IPS-11a (cell line): ENCODE measurements around the gene TXNDC5.
"Not testable (repeated sequence)": the region's sequence is repeated elsewhere in the genome, so short reads cannot be mapped to it uniquely, and the experiment has no call there.

Experiments used
- H3K4me3 ChIP-seq: one replicate; pipeline ENCODE4 v1.5.1; 2013; ENCODE audit warnings: low read depth, low read length, control low read depth

Gene TXNDC5

DNA sequence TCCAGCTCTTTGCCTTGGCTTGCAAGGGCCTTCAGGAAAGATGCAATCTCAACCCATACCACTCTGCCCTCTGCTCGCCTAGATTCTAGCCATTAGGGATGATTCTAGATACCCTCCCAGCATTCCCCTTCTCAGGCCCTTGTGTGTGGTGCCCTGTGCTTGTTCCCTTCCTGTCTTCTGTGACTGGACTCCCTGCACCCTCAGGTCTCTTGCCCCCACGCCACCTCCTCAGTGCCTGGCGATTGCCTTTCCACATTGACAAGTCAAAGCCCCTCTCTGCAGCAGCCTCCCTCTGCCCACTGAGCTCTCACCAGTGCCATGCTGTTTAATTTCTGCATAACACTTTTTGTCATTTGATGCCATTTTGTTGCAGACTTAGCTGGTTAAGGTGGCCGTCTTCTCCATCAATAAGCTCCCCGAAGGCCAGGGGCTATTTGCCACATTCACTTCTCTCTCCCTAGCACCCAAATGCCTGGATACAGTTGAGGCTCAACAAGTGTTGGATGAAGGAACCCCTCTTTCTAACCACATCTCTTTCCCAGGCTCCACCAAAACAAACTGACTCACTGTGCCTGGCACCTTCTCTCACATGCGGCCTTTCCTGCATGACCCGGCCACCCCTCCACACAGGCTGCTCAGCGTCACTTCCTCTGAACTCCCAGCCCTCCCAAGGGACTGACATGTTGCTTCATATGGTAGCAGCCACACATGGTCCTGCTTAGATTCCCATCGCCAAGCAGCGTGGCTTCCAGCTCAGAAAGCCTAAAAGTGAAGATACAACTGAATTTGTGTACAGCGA, 4.6 kb upstream of the TXNDC5 start:
- H3K4me3 ChIP-seq = no peak overlapping the region

GRCh38 chr6:7914311-7914710, 3.7 kb upstream of the TXNDC5 start:
- no peak overlapping the region for H3K4me3 ChIP-seq

DNA sequence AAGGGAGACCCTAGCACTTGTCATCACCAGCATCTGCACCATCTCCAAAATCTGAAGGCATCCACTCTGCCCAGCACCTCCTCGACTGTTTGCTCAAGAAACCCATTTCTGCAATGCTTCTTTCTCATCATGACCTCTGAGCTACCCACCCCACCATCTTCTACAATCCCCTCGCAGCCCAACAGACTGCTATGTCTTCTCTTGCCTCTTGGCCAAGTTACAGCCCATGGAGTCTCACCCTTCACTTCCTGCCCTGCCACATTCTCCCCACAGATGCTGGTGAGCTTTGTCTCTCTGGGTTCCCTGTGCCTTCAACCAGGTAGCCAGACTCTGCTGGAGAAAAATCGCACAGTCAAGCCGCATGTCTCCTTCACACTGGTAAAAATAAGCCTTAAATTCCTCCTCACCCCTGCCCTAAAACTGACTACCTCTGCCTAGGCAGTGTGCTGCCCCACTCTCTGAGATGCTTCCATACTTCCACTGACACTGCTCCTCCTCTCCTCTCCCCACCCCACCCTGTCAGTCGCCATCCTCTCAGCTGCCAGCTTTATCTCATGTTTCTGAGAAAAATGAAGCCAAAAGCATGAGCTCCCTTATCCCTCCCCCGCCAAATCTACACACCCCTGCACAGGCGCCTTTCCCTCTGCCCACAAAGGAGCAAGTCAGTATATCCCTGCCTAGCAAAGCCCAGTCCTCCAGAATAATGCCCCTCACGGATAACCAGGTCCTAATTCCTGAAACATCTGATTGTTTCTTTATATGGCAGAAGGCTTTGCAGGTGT, 2.3 kb upstream of the TXNDC5 start:
- H3K4me3 ChIP-seq = no peak overlapping the region

DNA sequence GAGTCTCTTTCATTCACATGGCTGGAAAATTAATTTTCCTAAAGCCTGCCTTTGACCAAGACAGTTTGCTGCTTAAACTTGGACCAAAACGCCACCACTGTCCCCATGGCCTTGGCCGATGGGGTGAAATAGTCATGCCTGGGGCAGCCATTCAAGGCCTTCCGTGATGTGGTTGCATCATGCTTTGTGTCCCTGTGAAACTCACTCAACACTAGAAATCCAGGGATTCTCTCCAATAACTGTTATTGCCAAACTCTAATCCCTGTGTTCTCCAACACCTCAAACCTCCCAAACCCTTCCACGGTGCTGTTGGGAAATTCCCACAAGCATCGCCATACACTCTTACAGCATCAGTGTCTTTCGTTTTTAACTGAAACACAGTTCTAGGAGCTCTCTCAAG, 1.4 kb upstream of the TXNDC5 start:
- H3K4me3 ChIP-seq = no peak overlapping the region

DNA sequence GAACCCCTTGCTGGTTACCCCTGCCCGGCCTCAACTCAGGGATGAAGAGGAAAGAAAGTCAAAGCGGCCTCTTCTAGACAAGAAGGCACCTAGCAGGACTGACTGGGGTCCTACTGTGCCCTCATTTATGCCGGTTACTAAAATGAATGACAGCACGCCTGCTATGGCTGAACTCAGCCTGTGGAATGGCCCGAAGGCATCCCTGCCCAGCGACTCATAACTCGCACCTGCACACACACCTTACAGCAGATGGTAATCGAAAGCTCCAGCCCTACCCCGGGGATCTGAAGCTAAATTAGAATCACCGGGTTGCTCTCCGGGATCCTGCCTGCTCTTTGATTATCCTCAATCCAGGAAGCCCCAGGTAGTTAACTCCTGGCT, 747 bp upstream of the TXNDC5 start:
- H3K4me3 ChIP-seq = peak overlapping the region; percentile 67

GRCh38 chr6:7910298-7910653, 312 bp downstream of the TXNDC5 start:
- peak overlapping the region; percentile 79 for H3K4me3 ChIP-seq

DNA sequence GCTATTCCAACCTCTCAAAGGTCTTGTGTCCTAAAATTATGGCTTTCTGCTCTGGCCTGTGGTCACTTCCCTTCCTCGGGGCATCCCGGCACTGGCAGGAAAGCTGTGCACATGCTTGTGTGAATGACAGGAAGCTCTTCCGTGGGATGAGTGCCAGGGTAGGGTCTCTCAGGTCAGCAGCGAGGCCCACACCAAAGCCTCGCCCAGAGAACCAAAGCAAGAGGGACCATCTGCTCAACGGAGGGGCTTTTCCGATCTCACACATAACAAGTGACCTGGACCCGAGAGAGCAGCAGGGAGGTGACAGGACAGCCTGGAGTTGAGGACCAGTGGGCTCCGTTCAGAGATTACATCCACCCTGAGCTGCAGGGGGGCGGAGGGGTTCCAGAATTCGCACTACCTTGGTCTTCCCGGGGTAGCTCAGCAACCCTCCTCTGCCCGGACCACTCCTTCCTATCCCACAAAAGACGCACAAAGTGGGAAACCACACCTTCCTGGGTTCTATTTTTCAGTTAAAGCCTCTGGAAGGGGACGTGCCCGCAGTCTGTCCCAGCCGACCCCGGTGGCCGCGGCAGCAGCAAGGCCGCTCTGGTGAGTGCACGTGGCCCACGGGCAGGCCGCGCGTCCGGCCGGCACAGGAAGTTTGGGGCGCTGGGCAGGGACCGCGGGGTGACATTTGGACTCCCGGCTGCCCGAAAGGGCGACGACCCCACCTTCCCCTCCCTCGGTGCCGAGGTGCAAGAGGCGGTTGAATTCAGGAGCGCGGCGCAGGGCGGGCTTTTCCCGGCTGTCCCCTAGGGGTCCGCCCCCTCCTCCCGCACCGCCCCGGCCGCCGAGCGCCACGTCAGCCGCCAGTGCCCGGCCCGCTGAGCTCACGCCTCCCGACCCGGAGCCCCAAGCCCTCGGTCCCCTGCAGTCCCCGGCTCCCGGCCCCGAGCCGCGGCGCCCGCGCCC, 988 bp downstream of the TXNDC5 start:
- peak overlapping the region; percentile 79 for H3K4me3 ChIP-seq

- no peak overlapping the region for H3K4me3 ChIP-seq
Measured at GRCh38 chr6:7907159-7907558, 3.4 kb downstream of the TXNDC5 start.

DNA sequence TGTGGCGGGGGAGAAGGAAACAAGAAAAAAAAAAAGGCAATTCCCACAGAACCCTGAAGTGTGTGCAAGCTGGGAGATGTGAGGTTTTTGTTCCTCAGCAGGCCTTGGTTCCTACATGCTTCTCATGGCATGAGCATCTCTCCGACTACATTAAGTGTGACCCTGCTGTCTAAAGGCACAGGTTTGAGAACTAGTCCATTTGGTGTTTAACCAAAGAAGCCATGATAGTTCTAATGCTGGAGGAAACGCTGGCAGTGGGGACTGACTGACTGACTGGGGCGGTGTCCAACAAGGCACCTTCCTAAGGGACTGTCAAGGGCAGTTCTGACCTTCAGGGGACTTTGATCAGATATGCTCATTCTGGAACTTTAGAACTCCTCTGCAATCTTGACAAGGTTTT, 3.8 kb downstream of the TXNDC5 start:
- H3K4me3 ChIP-seq = no peak overlapping the region

GRCh38 chr6:7905416-7905815, 5.2 kb downstream of the TXNDC5 start:
- H3K4me3 ChIP-seq = no peak overlapping the region

GRCh38 chr6:7904654-7905319, 5.8 kb downstream of the TXNDC5 start:
- no peak overlapping the region for H3K4me3 ChIP-seq

DNA sequence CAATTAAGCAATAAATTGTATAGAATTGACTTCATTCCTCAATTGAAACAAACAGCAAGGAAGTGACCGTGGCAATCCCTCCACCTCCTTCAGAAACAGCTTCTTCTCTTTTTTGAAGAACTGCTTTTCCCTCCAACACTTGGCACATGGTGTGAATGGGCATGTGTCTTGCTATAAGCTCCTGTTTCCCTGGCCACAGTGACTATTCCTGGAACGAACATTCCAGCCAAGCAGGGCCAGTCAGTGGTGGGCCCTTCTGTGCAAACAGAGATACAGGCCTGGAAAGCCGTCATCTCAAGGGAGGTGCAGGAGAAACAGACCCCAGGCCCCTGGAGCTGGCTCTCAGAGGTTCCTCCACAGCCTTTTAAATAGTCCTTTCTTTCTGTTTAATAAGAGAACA, 6.9 kb downstream of the TXNDC5 start:
- no peak overlapping the region for H3K4me3 ChIP-seq

DNA sequence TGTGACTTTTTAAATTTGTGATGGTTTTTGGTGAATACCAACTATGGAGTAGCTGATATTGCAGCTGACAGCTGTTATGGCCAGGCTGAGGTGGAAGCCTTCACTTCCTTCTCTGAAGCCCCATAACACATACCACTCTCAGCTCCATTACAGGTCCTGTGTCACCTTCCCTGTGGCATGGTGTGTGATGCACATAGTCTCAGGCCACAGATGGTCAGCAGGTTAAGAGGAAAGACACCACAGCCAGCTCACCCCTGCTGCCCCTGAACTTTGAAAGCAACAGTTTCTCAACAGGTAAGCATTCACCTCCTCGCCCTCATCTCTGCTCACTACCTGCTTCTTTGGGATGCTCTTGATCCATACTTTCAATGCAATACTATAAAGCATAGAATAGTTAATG, 7.7 kb downstream of the TXNDC5 start:
- no peak overlapping the region for H3K4me3 ChIP-seq

GRCh38 chr6:7902221-7902620, 8.4 kb downstream of the TXNDC5 start:
- no peak overlapping the region for H3K4me3 ChIP-seq

DNA sequence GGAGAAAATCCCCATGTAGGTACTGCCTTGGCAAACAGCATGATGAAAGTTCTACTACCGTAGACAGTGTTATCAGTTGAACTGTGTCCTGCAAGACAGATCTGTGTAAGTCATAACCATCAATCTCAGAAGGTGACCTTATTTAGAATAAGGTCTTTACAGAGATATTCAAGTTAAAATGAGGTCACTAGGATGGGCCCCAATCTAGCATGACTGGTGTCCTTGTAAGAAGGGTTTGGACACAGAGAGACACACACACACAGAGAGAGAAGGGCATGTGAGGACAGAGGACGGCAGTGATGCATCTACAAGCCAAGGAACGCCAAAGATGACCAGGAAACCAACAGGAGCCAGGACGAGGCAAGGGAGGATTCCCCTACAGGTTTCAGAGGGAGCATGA, 8.8 kb downstream of the TXNDC5 start:
- no peak overlapping the region for H3K4me3 ChIP-seq

DNA sequence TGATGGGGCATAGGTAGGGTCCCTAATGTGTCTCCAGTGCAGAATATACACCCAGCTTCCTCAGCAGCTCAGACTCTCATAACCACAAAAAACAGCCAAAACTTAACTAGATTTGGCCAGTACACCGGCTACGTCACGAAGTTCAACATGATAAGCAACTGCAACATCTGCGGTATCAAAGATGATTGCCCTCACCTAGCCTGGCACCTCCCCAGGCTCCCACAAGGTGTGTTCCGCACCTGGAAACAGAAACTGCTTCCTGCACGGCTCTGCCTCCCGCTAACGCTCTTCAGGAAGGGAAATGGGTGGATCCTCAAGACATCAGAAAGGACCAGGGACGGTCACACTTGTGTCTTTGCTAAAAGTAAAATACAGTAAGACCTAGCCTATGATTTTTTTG, 9.5 kb downstream of the TXNDC5 start:
- no peak overlapping the region for H3K4me3 ChIP-seq

- H3K4me3 ChIP-seq = no peak overlapping the region
Measured at GRCh38 chr6:7900621-7901020, 10.0 kb downstream of the TXNDC5 start.

GRCh38 chr6:7899889-7900213, 10.7 kb downstream of the TXNDC5 start:
- H3K4me3 ChIP-seq = no peak overlapping the region

DNA sequence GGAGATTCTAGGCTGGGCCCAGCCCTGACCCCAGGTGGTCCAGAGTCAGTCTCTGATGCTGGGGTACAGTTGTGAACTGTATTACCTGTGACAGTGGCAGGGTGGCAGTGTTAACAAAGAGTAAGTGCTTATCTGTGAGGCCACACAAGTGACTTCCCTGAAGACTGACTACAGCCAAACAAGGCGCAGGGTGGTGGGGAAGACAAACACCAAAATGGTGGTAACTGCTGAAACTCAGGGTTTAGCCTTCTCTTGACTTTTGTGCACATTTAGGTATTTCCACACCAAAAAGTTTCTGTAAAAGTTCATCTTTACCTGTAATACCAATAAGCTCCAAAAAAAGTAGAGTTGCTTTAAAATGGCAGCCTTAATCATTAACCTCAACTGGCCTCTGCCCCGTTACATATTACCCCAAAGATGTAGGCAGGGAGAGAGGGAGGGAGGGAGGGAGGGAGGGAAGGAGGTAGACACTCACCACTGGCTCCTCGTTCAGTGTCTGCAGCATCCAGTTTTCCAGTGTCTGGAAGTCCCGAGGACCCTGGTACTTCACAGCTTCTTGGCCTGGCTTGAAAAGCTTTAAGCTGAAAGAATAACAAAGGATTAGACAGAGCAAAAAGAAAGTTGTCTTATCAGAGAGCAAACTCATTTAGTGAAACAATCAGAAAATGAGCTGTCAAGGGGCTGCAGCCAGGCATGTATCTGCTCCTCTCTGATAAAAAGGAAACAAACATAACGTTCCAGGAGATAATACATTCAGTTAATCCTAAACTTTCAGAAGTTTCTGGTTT, 11.3 kb downstream of the TXNDC5 start:
- H3K4me3 ChIP-seq = no peak overlapping the region

DNA sequence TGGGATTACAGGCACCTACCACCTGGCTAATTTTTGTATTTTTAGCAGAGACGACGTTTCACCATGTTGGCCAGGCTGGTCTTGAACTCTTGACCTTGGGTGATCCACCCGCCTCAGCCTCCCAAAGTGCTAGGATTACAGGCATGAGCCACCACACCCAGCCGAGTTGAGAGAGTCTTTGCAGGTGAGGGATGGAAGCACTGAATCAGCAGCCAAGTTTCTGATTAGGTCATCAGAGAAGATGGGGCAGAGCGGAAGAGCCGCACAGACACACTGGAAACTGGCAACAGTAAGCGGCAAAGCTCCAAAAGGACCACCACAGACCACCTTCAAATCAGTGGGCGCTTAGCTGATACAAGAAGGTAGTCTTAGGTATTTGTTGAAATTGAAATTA, 12.4 kb downstream of the TXNDC5 start:
- H3K4me3 ChIP-seq = not testable (repeated sequence)
